GM18873 (cell line): Measurements from ENCODE around the gene PRAMEF1.
"Not testable (repeated sequence)": the region's sequence is repeated elsewhere in the genome, so short reads cannot be mapped to it uniquely, and the experiment has no call there.

ENCODE experiments used
- ATAC-seq: cut with Tn5 transposase; IDR thresholded peaks from one replicate; pipeline ENCODE4 v1.9.1; 2021; ENCODE audit warnings: mild to moderate bottlenecking, moderate library complexity, moderate number of reproducible peaks; ENCODE audit not compliant: unreplicated experiment, low FRiP score

Gene PRAMEF1, protein sequence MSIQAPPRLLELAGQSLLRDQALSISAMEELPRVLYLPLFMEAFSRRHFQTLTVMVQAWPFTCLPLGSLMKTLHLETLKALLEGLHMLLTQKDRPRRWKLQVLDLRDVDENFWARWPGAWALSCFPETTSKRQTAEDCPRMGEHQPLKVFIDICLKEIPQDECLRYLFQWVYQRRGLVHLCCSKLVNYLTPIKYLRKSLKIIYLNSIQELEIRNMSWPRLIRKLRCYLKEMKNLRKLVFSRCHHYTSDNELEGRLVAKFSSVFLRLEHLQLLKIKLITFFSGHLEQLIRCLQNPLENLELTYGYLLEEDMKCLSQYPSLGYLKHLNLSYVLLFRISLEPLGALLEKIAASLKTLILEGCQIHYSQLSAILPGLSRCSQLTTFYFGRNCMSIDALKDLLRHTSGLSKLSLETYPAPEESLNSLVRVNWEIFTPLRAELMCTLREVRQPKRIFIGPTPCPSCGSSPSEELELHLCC

DNA sequence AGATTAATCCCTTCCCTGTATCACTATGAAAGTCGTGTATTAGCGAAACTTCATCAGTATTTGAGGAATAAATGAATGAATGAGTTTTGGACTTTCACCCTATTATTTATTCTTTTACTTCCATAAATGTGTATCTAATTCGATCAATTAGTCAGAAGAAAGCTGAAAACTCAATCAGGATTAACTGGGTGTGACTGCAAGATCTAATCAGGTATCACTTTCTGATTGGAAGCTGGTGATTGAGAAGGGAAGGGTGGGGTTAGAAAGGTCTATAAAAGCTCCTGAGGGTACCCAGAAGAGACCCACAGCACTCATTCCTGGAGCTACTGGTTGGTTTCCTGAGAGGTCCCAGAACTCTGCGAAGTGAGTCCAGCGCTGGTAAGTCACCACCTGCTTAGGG, at the start of gene PRAMEF1:
PRAMEF1 (plus strand) TSS at position 301 of the 400 bp plus-strand sequence. CDS start 1,831 bp downstream, outside the sequence.
- ATAC-seq, result not testable (repeated sequence)

DNA sequence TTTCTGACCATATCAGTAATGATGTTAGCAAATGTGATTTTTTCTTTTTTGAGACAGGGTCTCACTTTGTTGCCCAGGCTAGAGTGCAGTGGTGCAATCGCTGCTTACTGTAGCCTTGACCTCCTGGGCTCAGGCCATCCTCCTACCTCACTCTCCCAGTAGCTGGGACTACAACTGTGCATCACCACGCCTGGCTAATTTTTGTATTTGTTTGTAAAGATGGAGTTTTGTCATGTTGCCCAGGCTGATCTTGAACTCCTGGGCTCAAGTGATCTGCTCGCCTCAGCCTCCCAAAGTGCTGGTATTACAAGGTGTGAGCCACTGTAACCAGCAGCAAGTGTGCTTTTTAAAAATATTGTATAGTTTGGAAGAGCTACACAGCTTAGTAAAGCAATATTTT, 49.3 kb upstream of the PRAMEF1 start:
- ATAC-seq, result no peak

DNA sequence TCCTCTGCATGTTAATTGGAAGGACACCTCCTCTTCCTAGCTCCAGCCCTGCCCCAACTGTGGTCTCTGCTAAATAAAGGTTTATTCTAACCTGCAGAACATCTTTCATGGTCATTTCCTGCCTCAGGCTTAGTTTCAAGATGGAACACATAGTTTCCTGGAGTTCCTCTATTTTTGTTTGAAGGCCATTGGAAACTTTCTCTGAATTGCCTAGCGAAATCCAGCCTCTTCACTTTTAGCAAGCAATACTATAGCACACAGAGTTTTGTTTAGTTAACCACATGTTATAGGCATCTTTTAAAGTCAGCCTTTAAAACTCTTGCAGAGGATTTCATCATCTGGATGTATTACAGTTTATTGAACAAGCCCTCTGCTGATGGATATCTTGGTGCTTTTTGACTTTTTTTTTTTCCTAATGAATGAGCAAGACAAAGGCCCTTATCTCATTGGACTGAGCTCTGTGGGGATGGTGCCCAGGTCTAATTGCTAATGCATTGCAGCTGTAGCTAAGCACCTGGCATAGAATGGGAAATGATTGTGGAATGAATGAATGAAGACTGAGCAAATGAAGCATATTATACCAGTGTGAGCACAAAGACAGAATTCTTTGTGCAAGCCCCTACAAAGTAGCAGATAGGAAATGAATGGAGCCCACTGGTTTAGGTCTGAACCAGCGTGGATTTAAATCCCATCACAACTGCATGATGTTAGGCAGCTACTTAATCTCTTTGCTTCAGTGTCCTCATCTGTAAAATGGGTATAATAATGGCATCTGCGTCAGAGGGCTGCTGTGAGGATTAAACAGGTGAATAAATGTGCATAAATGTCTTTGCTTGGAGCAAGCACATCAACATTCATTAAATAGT, 45.8 kb upstream of the PRAMEF1 start:
- no peak for ATAC-seq

DNA sequence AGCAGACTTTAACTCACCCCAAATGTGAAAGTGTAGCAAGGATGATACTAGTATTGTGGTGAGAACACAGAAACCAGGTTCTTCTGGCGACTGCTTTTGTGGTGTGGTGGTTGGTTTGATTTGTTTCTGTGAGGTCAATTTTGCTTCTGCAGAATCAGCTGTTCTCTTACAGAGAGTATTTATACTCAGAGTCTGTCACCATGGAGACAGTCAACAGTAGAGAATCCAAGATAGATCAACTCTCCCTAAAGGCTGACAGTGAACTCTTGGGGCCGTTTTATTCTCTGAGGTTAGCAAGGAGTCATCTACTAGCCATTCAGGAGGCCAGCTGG, 45.2 kb upstream of the PRAMEF1 start, which contains the start of gene CFAP107:
CFAP107 (plus strand) TSS at position 209 of the 332 bp plus-strand sequence. CDS start 231 bp downstream, outside the sequence.
- no peak for ATAC-seq

DNA sequence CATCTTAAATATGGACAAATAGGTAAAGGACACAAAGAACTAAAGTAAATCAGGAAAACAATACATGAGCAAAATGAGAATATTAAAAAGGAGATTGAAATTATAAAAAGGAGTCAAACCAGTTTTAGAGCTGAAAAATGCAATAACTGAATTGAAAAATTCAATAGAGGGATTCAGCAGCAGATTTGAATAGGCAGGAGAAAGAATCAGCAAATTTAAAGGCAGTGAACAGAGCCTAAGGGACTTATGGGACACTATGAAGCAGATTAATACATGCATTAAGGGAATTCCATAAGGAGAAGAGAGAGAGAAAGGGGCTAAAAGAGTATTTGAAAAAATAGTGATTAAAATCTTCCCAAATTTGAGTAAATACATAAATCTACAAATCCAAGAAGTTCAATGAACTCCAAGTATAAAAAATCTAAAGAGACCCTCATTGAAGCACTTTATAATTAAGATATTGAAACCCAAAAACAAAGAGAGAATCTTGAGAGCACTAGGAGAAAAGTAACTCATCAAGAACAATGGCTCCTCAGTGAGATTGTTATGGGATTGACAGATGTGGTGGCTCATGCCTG, 42.3 kb upstream of the PRAMEF1 start:
- ATAC-seq, result no peak

DNA sequence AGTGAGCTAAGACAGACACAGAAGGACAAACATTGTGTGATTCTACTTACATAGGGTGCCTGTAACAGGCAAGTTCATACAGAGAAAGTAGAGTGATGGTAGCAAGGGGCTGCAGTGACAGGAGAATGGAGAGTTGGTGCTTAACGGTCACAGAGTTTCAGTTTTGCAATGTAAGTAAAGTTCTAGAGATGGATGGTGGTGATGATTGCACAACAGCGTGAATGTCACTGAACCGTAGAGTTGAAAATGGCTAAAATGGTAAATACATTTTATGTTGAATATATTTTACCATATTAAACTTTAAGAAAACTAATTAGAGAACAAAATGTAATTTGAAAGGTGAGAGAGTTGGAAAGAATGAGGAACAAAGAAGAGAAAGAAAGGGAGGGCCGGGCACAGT, 36.5 kb upstream of the PRAMEF1 start:
- ATAC-seq, result no peak

DNA sequence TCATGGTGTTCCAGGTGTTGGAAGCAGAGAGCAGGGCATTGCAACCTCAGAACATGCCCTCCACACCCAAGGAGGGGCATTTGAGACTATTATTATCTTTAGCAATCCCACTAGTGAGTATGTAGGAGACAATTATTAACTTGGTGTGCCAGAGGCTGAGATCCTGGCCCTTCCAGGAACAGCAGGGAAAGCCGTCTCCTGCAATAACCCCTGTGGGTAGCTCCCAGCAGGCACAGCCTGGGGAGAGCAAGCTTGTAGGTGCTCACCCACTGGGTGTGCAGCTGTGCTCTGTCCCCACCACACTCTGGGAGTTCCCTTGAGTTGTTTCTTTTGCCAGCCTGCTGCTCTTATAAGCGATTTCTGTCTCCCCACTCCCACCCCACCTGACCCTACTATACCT, 34.9 kb upstream of the PRAMEF1 start:
- ATAC-seq, result no peak

DNA sequence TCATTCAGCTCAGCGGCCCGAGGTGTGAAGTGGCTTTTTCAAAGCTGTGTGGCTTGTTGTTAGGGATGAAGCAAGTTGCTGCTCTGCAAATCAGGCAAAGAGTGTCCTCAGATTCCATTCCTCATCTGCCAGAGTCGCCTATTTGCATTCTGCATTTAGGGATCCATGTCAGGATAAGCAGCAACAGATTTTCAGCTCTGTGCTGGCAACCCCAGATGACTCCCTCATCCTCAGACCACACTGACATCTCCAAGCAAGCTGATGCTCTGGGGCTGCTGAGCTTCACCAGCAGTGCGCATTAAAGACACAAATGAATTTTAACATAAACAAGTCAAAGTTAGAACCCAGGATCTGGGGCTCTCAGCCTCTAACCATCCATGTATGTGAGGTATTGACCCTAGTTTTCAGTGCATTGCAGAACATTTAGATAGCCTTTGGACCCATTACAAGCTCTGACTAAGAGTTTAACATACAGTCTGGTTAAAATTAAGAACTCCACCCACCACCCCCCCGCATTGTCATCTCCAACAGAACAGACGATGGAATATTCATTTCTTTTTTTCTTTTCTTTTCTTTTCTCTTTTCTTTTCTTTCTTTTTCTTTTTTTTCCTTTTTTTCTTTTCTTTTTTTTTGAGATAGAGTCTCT, 34.3 kb upstream of the PRAMEF1 start:
- ATAC-seq, result no peak

DNA sequence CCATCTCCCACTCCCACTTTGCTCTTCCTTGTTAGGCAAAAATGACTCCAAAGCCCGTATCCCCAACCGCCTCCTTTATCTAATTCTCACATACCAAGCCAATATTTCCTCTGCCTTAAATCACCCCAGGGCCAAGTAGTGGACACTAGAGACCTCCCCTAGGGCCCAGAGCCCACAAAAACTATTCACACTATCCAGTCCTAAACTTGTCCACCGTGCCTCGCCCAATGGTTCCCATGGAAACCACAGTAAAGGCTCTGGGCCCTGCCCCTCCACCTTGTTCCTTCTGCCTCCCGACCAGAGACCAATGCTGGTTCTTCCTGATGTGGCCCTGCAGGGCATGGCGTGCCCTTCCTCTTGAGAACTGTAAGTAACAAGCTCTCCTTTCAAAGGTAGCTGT, 33.4 kb upstream of the PRAMEF1 start:
- no peak for ATAC-seq

DNA sequence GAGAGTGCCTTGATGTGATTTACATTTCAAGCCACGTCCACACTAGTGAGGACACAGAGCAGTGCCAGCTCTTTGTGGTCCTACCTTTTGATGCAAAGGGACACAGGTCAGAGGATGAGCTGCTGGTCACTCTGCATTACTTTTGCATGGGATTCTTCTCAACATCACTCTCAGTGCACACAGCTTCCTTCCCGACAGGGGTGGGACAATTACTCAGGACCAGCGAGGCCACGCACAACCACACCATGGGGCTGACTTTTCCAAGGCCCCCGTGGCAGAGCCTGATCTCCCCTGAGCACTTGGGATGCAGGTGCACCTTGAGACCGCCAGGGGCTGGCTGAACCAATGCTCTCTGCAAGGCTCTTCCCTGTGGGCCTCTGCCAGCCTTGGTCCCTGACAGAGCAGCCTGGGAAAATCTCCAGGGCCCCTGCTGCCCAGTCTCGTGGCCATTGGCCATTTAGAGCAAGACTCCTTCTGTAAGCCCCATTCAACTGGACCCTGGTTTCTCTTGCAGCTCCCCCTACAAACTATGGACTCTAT, 30.9 kb upstream of the PRAMEF1 start:
- ATAC-seq, result no peak

DNA sequence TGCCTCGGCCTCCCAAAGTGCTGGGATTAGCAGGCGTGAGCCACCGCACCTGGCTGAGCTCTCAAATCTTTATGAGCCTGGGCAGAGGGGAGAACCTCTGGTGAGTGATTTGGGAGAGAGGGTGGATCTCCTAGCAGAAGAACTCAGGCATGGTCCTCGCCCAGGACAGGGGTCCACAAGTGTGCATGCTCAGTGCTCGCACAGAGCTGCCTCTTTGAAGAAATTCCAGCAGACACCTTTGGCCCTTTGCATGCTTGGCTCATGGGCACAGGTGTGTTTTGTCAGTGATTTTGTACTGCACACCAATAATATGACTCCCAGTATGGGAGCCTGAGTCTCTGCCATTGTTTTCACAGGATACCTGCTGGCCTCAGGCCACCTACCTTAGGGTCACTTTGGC, 29.4 kb upstream of the PRAMEF1 start:
- ATAC-seq, result no peak

DNA sequence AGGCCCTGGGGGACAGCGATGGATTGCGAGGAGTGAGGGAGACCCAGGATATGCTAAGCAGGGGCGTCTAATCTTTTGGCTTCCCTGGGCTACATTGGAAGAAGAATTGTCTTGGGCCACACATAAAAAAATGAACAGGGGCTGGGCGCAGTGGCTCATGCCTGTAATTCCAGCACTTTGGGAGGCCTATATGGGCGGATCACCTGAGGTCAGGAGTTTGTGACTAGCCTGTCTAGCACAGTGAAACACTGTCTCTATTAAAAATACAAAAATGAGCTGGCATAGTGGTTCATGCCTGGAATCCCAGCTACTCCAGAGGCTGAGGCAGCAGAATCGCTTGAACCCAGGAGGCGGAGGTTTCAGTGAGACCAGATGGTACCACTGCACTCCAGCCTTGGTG, 28.4 kb upstream of the PRAMEF1 start:
- no peak for ATAC-seq

DNA sequence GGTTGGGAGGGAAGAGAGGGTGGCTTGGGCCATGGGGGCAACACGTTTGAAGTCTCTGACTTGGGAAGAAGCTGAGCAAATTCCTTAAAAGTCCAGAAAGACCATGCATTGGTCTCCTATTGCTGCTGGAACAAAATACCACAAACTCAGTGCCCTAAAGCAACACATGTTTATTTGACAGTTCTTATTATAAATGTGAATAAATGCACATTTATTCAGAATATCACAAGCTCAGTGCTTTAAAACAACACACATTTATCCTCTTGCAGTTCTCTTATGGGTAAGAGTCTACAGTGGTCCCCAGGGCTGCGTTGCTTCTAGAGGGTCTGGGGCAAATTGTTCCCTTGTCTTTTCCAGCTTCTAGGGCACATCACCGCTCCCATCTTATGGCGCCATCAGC, 27.7 kb upstream of the PRAMEF1 start:
- ATAC-seq, result no peak

DNA sequence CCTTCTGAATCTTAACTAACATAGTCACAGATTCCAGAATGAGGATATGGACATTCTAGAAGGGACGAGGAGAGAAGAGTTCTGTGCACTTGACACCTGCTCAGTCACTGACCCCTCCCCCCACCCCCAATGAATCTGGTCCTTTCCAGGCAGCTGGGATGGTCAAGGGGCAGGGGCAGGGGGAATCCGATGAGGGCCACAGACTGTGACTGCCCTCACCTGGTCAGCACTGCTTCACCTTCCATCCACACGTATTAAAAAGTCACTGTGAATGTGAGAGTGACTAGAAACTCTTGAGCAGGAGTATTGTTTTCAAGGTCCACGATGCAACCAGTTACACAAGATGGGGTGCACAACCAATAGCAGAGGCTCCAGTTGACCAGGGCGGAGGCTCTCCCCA, 27.2 kb upstream of the PRAMEF1 start:
- no peak for ATAC-seq

DNA sequence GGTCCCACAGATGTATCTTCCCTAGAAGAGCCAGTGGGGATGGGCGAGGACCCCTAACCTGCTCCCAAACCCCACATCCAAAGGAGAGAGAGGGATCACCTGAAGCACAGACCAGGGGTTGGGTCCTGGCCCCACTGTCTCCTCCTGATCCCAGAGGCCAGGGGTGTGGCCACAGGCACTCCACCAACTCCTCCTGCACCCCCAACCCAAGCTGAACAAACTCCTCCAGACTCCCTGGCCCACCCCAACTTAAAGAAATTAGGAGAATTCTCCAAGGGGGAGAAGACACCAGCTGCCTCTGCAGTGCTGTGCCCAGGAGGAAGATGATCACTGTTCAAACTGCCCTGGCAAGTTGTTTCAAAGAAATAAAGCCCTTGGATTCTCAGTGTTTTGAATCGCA, 22.2 kb upstream of the PRAMEF1 start:
- ATAC-seq, result no peak

DNA sequence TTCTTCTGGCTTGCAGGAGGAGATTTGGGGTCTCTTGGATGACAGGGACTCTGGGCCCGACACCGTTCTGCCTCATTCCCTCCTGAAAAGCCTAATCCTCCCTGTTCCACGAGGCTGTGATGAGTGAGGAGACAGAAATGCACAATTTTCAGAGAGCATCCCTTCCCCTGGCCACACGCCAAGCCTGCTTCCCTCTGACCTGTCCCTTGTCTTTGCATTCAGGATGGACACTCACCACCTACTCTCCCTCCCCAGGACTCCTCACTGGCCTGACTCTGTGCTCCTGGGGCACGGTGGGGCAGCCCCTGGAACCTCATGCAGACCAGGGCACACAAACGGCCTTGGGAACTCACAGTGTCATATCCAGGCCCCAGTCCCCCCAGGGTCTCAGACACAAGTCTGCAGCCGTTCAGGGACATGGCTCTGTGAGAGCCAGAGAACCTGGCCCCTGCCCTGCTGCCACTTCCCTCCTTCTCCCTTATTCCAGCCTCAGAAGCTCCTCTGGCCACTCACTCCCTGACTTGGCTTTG, 21.2 kb upstream of the PRAMEF1 start:
- no peak for ATAC-seq

DNA sequence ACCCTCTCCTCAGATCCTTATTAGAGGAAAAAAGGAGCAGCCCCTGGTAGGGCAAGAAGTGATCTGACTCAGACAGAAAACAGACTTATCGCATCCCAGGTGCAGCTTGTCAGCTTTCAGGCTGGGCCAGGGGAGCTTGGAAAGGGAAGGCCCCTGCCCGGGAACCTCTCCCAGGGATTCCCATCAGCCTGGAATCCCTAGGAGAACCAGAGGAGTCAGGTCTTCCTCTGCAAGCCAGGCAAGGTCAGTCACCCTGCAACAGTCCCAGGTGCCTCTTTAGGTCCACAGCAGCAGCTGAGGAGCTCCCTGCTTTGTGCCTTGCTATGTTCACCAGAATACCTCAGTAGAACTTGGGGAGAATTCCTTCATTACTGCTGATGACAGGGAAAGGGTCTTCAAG, 20.6 kb upstream of the PRAMEF1 start:
- no peak for ATAC-seq

DNA sequence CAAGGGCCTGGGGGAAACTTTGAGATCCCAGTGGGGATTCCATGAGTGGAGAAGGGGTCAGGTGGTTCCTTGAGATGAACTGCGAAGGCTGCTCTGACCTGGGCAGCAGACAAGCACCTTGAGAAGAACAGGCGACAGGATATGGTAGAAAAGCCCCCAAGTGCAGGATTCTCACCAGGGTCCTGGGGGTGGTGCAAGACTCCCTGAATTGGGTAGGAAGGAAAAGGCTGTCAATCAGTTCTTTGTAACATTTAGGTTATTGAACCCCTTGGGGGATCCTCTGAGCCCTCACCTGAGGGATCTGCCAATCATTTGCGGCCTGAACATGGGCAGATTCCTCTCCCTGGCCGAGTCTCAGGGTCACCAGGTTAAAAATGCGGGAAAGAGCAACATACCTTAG, 20.0 kb upstream of the PRAMEF1 start:
- ATAC-seq, result no peak

DNA sequence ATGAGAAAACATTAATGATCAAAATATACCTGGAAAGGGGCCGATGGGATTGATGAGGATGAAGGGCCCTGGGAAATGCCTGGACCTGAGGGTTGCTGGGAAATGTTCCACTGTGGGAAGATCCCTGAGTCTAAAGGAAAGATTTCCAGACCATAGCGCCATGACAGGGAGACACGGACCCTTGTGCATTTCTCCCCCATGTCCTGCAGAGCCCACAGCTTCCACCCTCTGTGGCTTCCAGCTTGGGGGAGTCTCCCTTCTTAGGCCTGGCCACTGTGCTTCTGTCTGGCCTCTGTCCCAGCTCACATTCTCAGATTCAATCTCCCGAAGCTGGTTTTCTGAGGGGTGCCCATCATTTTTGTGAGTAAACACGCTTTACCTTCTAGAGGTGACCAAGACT, 18.7 kb upstream of the PRAMEF1 start:
- no peak for ATAC-seq

DNA sequence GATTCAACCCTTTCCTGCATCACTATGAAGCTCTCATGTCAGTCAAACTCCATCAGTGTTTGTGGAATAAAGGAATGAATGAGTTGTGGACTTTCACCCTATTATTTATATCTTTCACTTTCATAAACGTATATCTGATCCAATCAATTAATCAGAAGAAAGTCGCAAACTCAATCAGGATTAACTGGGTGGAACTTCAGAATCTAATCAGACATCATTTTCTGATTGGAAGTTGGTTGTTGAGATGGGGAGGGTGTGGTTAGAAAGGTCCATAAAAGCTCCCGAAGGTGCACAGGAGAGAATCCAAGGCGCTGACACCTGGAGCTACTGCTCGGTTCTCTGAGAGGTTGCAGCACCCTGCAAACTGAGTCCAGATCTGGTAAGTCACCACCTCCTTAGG, 17.8 kb upstream of the PRAMEF1 start, which contains the start of gene PRAMEF12:
PRAMEF12 (plus strand) TSS at position 301 of the 400 bp plus-strand sequence. CDS start 1,130 bp downstream, outside the sequence.
- no peak for ATAC-seq
